ENCODE measurements around the gene MTOR.
A peak's percentile ranks its signal among the peaks of the same experiment; 100 is the strongest.
"Not testable (repeated sequence)": the region's sequence is repeated elsewhere in the genome, so short reads cannot be mapped to it uniquely, and the experiment has no call there.

Gene MTOR

DNA sequence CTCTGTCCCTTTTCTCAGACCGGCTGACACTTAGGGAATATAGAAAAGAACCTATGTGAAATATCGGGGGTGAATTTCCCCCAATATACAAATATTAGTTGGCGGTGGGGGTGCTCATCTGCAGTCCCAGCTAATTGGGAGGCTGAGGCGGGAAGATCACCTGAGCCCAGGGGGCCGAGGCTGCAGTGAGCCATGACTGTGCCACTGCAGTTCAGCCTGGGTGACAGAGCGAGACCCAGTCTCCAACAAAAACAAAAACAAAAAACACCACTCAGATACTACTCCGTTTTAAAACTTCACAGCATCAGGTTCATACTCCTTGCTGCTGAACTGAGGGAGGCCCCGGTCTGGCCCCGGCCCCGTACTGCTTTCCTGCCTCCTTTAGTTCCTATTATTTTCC is 156.8 kb downstream of the MTOR start:
- H3K9me3 ChIP-seq (replicated peaks; ENCODE audit: insufficient read depth, low read length), result no peaks in the 10 kb centered on the region
- no peaks in the 10 kb centered on the region for H4K20me1 ChIP-seq (ENCODE audit: insufficient read depth, low read length)
- no peak overlapping the region for H3K9ac ChIP-seq (ENCODE audit: low read length)
- no peaks in the 10 kb centered on the region for H3K79me2 ChIP-seq (ENCODE audit: low read length)
- H3K4me2 ChIP-seq (ENCODE audit: low read depth, low read length), result no peak overlapping the region
- no peaks in the 10 kb centered on the region for H3K9me2 ChIP-seq (replicated peaks; ENCODE audit: insufficient read depth, low read length)
- H3K4me3 ChIP-seq (ENCODE audit: low read length), result no peak overlapping the region
- no peak for DNase-seq
- H2AFZ ChIP-seq (ENCODE audit: low read length), result no peak overlapping the region
- no peaks in the 10 kb centered on the region for H3F3A ChIP-seq (ENCODE audit: insufficient read depth, low read length)
- H3K4me1 ChIP-seq (ENCODE audit: low read length), result no peaks in the 10 kb centered on the region
- no peaks in the 10 kb centered on the region for H3K27me3 ChIP-seq (replicated peaks; ENCODE audit: insufficient read depth, low read length)
- H3K27ac ChIP-seq (ENCODE audit: low read length), result no peak overlapping the region
- peaks cover 3% of the 10 kb centered on the region; the same call in 1 of the 2 replicates for H3K36me3 ChIP-seq (replicated peaks; ENCODE audit: insufficient read depth, low read length)
- no peak for TF ChIP-seq EZH2phosphoT487 (IDR thresholded peaks at IDR 0.05; ENCODE audit: low read length)
- TF ChIP-seq, protein P1, sequence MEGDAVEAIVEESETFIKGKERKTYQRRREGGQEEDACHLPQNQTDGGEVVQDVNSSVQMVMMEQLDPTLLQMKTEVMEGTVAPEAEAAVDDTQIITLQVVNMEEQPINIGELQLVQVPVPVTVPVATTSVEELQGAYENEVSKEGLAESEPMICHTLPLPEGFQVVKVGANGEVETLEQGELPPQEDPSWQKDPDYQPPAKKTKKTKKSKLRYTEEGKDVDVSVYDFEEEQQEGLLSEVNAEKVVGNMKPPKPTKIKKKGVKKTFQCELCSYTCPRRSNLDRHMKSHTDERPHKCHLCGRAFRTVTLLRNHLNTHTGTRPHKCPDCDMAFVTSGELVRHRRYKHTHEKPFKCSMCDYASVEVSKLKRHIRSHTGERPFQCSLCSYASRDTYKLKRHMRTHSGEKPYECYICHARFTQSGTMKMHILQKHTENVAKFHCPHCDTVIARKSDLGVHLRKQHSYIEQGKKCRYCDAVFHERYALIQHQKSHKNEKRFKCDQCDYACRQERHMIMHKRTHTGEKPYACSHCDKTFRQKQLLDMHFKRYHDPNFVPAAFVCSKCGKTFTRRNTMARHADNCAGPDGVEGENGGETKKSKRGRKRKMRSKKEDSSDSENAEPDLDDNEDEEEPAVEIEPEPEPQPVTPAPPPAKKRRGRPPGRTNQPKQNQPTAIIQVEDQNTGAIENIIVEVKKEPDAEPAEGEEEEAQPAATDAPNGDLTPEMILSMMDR (IDR thresholded peaks at IDR 0.05; ENCODE audit: low read length), result no peak
- no peak for TF ChIP-seq EZH2 (optimal IDR thresholded peaks at IDR 0.05; ENCODE audit: low read depth, low read length)

- no peaks in the 10 kb centered on the region for H4K20me1 ChIP-seq (ENCODE audit: insufficient read depth, low read length)
- H3K4me1 ChIP-seq (ENCODE audit: low read length), result peaks cover 6% of the 10 kb centered on the region
- no peaks in the 10 kb centered on the region; the same call in 1 of the 2 replicates for H3K36me3 ChIP-seq (replicated peaks; ENCODE audit: insufficient read depth, low read length)
- H3K9ac ChIP-seq (ENCODE audit: low read length), result no peak overlapping the region
- DNase-seq, result no peak
- H3K79me2 ChIP-seq (ENCODE audit: low read length), result peaks cover 26% of the 10 kb centered on the region
- no peak overlapping the region for H3K4me3 ChIP-seq (ENCODE audit: low read length)
- H3K9me3 ChIP-seq (replicated peaks; ENCODE audit: insufficient read depth, low read length), result no peaks in the 10 kb centered on the region
- H3K9me2 ChIP-seq (replicated peaks; ENCODE audit: insufficient read depth, low read length), result no peaks in the 10 kb centered on the region
- no peaks in the 10 kb centered on the region for H3F3A ChIP-seq (ENCODE audit: insufficient read depth, low read length)
- H3K27ac ChIP-seq (ENCODE audit: low read length), result no peak overlapping the region
- no peak overlapping the region for H3K4me2 ChIP-seq (ENCODE audit: low read depth, low read length)
- no peaks in the 10 kb centered on the region for H3K27me3 ChIP-seq (replicated peaks; ENCODE audit: insufficient read depth, low read length)
- H2AFZ ChIP-seq (ENCODE audit: low read length), result no peak overlapping the region
- TF ChIP-seq EZH2 (optimal IDR thresholded peaks at IDR 0.05; ENCODE audit: low read depth, low read length) (no peak), EZH2phosphoT487 (IDR thresholded peaks at IDR 0.05; ENCODE audit: low read length) (no peak)
- TF ChIP-seq, protein P1 (IDR thresholded peaks at IDR 0.05; ENCODE audit: low read length), result no peak
These were observed 161.0 kb downstream of the MTOR start for GRCh38 chr1:11101347-11101746.

DNA sequence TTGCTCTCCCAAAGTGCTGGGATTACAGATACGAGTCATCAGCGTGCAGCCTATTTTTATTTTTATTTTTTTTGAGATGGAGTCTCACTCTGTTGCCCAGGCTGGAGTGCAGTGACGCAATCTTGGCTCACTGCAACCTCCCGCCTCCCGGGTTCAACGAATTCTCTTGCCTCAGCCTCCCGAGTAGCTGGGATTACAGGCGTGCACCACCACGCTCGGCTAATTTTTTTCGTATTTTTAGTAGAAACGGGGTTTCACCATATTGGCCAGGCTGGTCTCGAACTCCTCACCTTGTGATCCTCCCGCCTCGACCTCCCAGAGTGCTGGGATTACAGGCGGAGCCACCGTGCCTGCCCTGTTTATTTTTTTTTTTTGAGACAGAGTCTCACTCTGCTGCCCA is 161.5 kb downstream of the MTOR start:
- not testable (repeated sequence) for H3K9ac ChIP-seq (ENCODE audit: low read length); H4K20me1 ChIP-seq (ENCODE audit: insufficient read depth, low read length); H3K27me3 ChIP-seq (replicated peaks; ENCODE audit: insufficient read depth, low read length); H3K9me2 ChIP-seq (replicated peaks; ENCODE audit: insufficient read depth, low read length); H3K4me2 ChIP-seq (ENCODE audit: low read depth, low read length); H3K4me3 ChIP-seq (ENCODE audit: low read length); H3F3A ChIP-seq (ENCODE audit: insufficient read depth, low read length); H3K27ac ChIP-seq (ENCODE audit: low read length); H3K9me3 ChIP-seq (replicated peaks; ENCODE audit: insufficient read depth, low read length); H3K4me1 ChIP-seq (ENCODE audit: low read length); H2AFZ ChIP-seq (ENCODE audit: low read length); H3K36me3 ChIP-seq (replicated peaks; ENCODE audit: insufficient read depth, low read length); DNase-seq
- H3K79me2 ChIP-seq (ENCODE audit: low read length), result peaks cover 26% of the 10 kb centered on the region

DNA sequence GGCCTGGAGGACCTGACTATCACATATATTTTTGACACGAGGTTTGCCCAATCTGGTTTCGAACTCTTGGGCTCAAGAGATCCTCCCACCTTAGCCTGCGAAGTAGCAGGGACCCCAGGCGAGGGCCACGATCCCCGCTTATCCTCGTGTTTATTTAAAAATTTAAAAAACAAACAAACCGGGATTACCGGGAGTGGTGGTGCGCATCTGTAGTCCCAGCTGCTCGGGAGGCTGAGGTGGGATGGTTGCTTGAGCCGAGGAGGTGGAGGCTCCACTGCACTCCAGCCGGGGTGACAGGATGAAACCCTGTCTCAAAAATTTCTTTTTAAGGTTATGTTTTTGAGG is 162.2 kb downstream of the MTOR start:
- Histone ChIP-seq H3K79me2 (ENCODE audit: low read length) (peaks cover 26% of the 10 kb centered on the region), H4K20me1 (ENCODE audit: insufficient read depth, low read length) (no peaks in the 10 kb centered on the region), H3K27ac (ENCODE audit: low read length) (no peak overlapping the region), H3K4me3 (ENCODE audit: low read length) (peak overlapping the region; percentile 97), H3K9me2 (replicated peaks; ENCODE audit: insufficient read depth, low read length) (no peaks in the 10 kb centered on the region), H3K36me3 (replicated peaks; ENCODE audit: insufficient read depth, low read length) (no peaks in the 10 kb centered on the region; the same call in 1 of the 2 replicates), H3F3A (ENCODE audit: insufficient read depth, low read length) (no peaks in the 10 kb centered on the region), H3K27me3 (replicated peaks; ENCODE audit: insufficient read depth, low read length) (no peaks in the 10 kb centered on the region), H3K9me3 (replicated peaks; ENCODE audit: insufficient read depth, low read length) (no peaks in the 10 kb centered on the region), H3K4me1 (ENCODE audit: low read length) (peaks cover 6% of the 10 kb centered on the region), H3K9ac (ENCODE audit: low read length) (peak overlapping the region; percentile 93; the same call in 1 of the 2 replicates), H3K4me2 (ENCODE audit: low read depth, low read length) (peak overlapping the region; percentile 60; the same call in 1 of the 2 replicates), H2AFZ (ENCODE audit: low read length) (peak overlapping the region; percentile 85)
- DNase-seq, result no peak
- TF ChIP-seq EZH2phosphoT487 (IDR thresholded peaks at IDR 0.05; ENCODE audit: low read length) (no peak), EZH2 (optimal IDR thresholded peaks at IDR 0.05; ENCODE audit: low read depth, low read length) (no peak)
- TF ChIP-seq, protein P1 (IDR thresholded peaks at IDR 0.05; ENCODE audit: low read length), result no peak
